ENCODE data around the gene PFKFB2. TPM values are rescaled to one million over a fixed set of nuclear protein-coding genes. Genes with fewer than 3 reads are reported as not detected.

PFKFB2 gene
- total and polyA plus RNA-seq, 2 donors (not counting 3 experiments of a cell fraction or from before 2014, with no cell fraction given), result 0.70 to 2.0 TPM

DNA sequence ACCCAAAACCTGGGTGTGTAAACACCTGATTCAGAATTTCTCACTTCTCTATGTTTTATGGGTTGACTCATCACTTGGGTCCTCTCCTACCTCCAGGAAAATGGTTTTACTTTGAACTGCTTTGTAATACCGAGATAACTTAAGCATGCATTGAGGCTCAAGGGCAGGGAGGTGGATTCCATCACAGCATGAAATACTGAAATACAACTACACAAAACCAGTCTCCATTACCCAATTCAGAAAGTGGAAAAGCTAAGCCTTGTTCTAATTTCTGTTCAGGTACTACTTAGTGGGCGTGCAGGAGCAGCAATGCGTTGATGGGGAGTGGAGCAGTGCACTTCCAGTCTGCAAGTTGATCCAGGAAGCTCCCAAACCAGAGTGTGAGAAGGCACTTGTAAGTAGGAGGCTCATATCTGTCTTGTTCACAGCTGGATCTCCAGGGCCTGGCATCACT lies 44.8 kb downstream of the PFKFB2 start:
- no peaks in the 10 kb centered on the region for H3K4me1 ChIP-seq (ENCODE audit: control insufficient read depth, extremely low read depth, insufficient read depth, low read length)
- DNase-seq (ENCODE audit: low read depth, low spot score) (no peak), FAIRE-seq (no peak)
- H3K9me1 ChIP-seq (replicated peaks; ENCODE audit: control insufficient read depth, extremely low read depth, insufficient read depth, low read length), result no peaks in the 10 kb centered on the region
- H3K79me2 ChIP-seq (ENCODE audit: control insufficient read depth, insufficient read depth, low read length), result no peaks in the 10 kb centered on the region
- H3K27me3 ChIP-seq (ENCODE audit: control insufficient read depth in 2 of 2, insufficient read depth in 2 of 2, low read length in 2 of 2), result peaks cover 3% of the 10 kb centered on the region in 2 experiments
- H3K27ac ChIP-seq (ENCODE audit: insufficient read depth, low read depth, low read length), result no peak overlapping the region
- ChIA-PET CTCF (interaction anchor here (1.4 to 3.1 kb wide), 2 partner anchors 14 to 307 kb away, joined by 5 to 15 read pairs; no protein-coding TSS in a partner anchor), POLR2A (no interaction called here)
- BruUV-seq (replicated peaks), result no TSS peak
- no peak overlapping the region for H3K9ac ChIP-seq (replicated peaks; ENCODE audit: extremely low read depth, insufficient read depth, low read length)
- no peak overlapping the region for H3K4me2 ChIP-seq (ENCODE audit: insufficient read depth, low read length)
- dilution Hi-C loops (cut with MboI; ENCODE audit: extremely low pct_ligation_motif_present, low sequenced_read_pairs) (no loop called here), intact Hi-C loops (cut with micrococcal nuclease) (no loop called here)
- no peaks in the 10 kb centered on the region for H3K9me3 ChIP-seq (replicated peaks; ENCODE audit: control insufficient read depth, insufficient read depth, low read length)
- H2AFZ ChIP-seq (ENCODE audit: low read depth, low read length), result no peak overlapping the region
- no peak for TF ChIP-seq POLR2A (IDR thresholded peaks at IDR 0.05; ENCODE audit: low read depth, low read length)
- no peak for TF ChIP-seq EZH2 (IDR thresholded peaks at IDR 0.05; ENCODE audit: borderline replicate concordance, low read depth, low read length, severe bottlenecking)
- no peak overlapping the region for H3K4me3 ChIP-seq (replicated peaks in 1 of 3; ENCODE audit: insufficient read depth in 1 of 3, low read depth in 1 of 3, low read length in 3 of 3)
- no peaks in the 10 kb centered on the region for H4K20me1 ChIP-seq (replicated peaks; ENCODE audit: control insufficient read depth, extremely low read depth, insufficient read depth, low read length)
- no peaks in the 10 kb centered on the region for H3K36me3 ChIP-seq (ENCODE audit: control insufficient read depth in 2 of 2, extremely low read depth in 1 of 2, insufficient read depth in 2 of 2, low read length in 2 of 2)

DNA sequence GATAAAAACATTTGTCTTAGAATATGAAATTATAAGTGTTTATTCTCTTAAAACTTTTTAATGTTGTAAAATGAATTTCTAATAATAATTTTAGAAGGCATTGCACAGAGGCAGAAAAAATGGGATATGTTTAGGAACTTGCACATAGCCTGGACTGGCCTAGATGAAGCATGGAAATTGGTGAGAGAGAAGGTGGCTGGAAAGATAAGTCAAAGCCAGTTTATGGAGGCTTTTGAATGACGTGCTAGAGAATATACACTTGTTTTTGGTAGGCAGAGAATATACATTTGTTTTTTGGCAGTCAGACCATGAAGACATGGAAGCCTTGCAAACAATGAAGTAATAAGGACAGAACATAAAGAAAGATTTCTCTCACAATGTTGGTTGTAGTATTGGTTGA lies 48.6 kb downstream of the PFKFB2 start:
- Histone ChIP-seq H3K9ac (replicated peaks; ENCODE audit: extremely low read depth, insufficient read depth, low read length) (no peak overlapping the region), H3K4me2 (ENCODE audit: insufficient read depth, low read length) (no peak overlapping the region), H3K4me1 (ENCODE audit: control insufficient read depth, extremely low read depth, insufficient read depth, low read length) (no peaks in the 10 kb centered on the region), H3K9me1 (replicated peaks; ENCODE audit: control insufficient read depth, extremely low read depth, insufficient read depth, low read length) (no peaks in the 10 kb centered on the region), H3K79me2 (ENCODE audit: control insufficient read depth, insufficient read depth, low read length) (no peaks in the 10 kb centered on the region), H2AFZ (ENCODE audit: low read depth, low read length) (no peak overlapping the region), H3K4me3 (replicated peaks in 1 of 3; ENCODE audit: insufficient read depth in 1 of 3, low read depth in 1 of 3, low read length in 3 of 3) (no peak overlapping the region), H4K20me1 (replicated peaks; ENCODE audit: control insufficient read depth, extremely low read depth, insufficient read depth, low read length) (no peaks in the 10 kb centered on the region), H3K27ac (ENCODE audit: insufficient read depth, low read depth, low read length) (no peak overlapping the region), H3K36me3 (ENCODE audit: control insufficient read depth in 2 of 2, extremely low read depth in 1 of 2, insufficient read depth in 2 of 2, low read length in 2 of 2) (no peaks in the 10 kb centered on the region), H3K27me3 (ENCODE audit: control insufficient read depth in 2 of 2, insufficient read depth in 2 of 2, low read length in 2 of 2) (peaks cover 0 to 6% of the 10 kb centered on the region in 2 experiments), H3K9me3 (replicated peaks; ENCODE audit: control insufficient read depth, insufficient read depth, low read length) (no peaks in the 10 kb centered on the region)
- POLR2A ChIA-PET, result no interaction called here
- dilution Hi-C loops (cut with MboI; ENCODE audit: extremely low pct_ligation_motif_present, low sequenced_read_pairs), result no loop called here
- no peak for DNase-seq (ENCODE audit: low read depth, low spot score)
- no TSS peak for BruUV-seq (replicated peaks)
- intact Hi-C loops (cut with micrococcal nuclease), result no loop called here
- TF ChIP-seq, protein P1, sequence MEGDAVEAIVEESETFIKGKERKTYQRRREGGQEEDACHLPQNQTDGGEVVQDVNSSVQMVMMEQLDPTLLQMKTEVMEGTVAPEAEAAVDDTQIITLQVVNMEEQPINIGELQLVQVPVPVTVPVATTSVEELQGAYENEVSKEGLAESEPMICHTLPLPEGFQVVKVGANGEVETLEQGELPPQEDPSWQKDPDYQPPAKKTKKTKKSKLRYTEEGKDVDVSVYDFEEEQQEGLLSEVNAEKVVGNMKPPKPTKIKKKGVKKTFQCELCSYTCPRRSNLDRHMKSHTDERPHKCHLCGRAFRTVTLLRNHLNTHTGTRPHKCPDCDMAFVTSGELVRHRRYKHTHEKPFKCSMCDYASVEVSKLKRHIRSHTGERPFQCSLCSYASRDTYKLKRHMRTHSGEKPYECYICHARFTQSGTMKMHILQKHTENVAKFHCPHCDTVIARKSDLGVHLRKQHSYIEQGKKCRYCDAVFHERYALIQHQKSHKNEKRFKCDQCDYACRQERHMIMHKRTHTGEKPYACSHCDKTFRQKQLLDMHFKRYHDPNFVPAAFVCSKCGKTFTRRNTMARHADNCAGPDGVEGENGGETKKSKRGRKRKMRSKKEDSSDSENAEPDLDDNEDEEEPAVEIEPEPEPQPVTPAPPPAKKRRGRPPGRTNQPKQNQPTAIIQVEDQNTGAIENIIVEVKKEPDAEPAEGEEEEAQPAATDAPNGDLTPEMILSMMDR (IDR thresholded peaks at IDR 0.05; ENCODE audit: extremely low read depth in 1 of 2, insufficient read depth in 1 of 2, low read depth in 1 of 2, low read length in 2 of 2), result no peak
- TF ChIP-seq GATA2 (IDR thresholded peaks at IDR 0.05; ENCODE audit: insufficient read depth, insufficient read length, low read depth, low read length), result no peak
- FAIRE-seq, result no peak
- CTCF ChIA-PET, result interaction anchor here (1.4 to 2.1 kb wide), 2 partner anchors 18 to 303 kb away, joined by 6 to 7 read pairs; no protein-coding TSS in a partner anchor
